H1 (cell line): ENCODE results near the gene CCDC127. TPM values are rescaled to one million over a fixed set of nuclear protein-coding genes. Genes with fewer than 3 reads are reported as not detected.
A peak's percentile ranks its signal among the peaks of the same experiment; 100 is the strongest.

ENCODE experiments used
- CTCF ChIA-PET: fragments of 300-600 bp; sonication (Branson Sonifier 250); formaldehyde crosslinking; loops from one replicate; lab custom pipeline; 2021; ENCODE audit not compliant: partially characterized antibody; lab: Charles Lee
- POLR2A ChIA-PET: fragments of 300-600 bp; sonication (Branson Sonifier 250); formaldehyde crosslinking; loops from one replicate; lab custom pipeline; 2021; ENCODE audit warnings: inconsistent platforms; ENCODE audit not compliant: partially characterized antibody; lab: Charles Lee
- DNase-seq, 2 experiments: peaks; one replicate each; pipeline versions ENCODE4 v3.0.0 to v3.0.0-alpha.2; 2010 to 2022; ENCODE audit warnings: low spot score in 2 of 2, low read depth in 1 of 2, mixed read lengths in 1 of 2
- FAIRE-seq: peaks from 2 replicates; lab custom pipeline; 2011; peaks lifted over from hg19 to GRCh38; lab: Jason Lieb, UNC
- H2AFZ ChIP-seq: 2 replicates; pipeline ENCODE4 v1.8.1; 2012; ENCODE audit warnings: low read length, inconsistent platforms
- H2AK5ac ChIP-seq: 2 replicates; pipeline ENCODE4 v1.6.1; 2013; ENCODE audit warnings: low read depth, low read length
- H2BK120ac ChIP-seq: replicated peaks from 2 replicates; pipeline ENCODE3; 2013; ENCODE audit warnings: low read depth, low read length, inconsistent platforms
- H2BK12ac ChIP-seq: 2 replicates; pipeline ENCODE4 v1.6.1; 2013; ENCODE audit warnings: low read depth, low read length
- H2BK15ac ChIP-seq: 2 replicates; pipeline ENCODE4 v1.6.1; 2013; ENCODE audit warnings: low read length
- H2BK20ac ChIP-seq: 2 replicates; pipeline ENCODE4 v1.6.1; 2013; ENCODE audit warnings: low read length
- H2BK5ac ChIP-seq: 2 replicates; pipeline ENCODE4 v1.6.1; 2013; ENCODE audit warnings: low read depth, low read length
- H3K14ac ChIP-seq: 2 replicates; pipeline ENCODE4 v1.6.1; 2013; ENCODE audit warnings: inconsistent platforms; ENCODE audit not compliant: insufficient read length
- H3K18ac ChIP-seq: 2 replicates; pipeline ENCODE4 v1.6.1; 2013; ENCODE audit warnings: low read length; ENCODE audit errors: extremely low read depth
- H3K23ac ChIP-seq: 2 replicates; pipeline ENCODE4 v1.6.1; 2013; ENCODE audit warnings: inconsistent platforms; ENCODE audit not compliant: insufficient read length
- H3K23me2 ChIP-seq: 2 replicates; pipeline ENCODE4 v1.6.1; 2013; ENCODE audit warnings: low read depth, low read length
- H3K27ac ChIP-seq: 2 replicates; pipeline ENCODE4 v1.6.1; 2011; ENCODE audit warnings: low read depth, low read length, inconsistent platforms
- H3K27me3 ChIP-seq, 4 experiments: replicated peaks in 1 of 4; 1 replicate in 1 of 4; 2 replicates in 3 of 4; pipeline versions ENCODE4 v1.6.1 to v1.8.1; 2011 to 2013; ENCODE audit warnings: low read length in 3 of 4, mild to moderate bottlenecking in 3 of 4, inconsistent platforms in 2 of 4, mixed read lengths in 2 of 4, moderate library complexity in 1 of 4; ENCODE audit not compliant: control insufficient read depth in 3 of 4, insufficient read depth in 3 of 4; ENCODE audit errors: extremely low read depth in 1 of 4
- H3K36me3 ChIP-seq, 4 experiments: 2 replicates each; pipeline versions ENCODE4 v1.6.1 to v1.8.1; 2011 to 2013; ENCODE audit warnings: mild to moderate bottlenecking in 4 of 4, low read length in 3 of 4, moderate library complexity in 2 of 4, control low read depth in 1 of 4, inconsistent platforms in 1 of 4; ENCODE audit not compliant: insufficient read depth in 4 of 4, control insufficient read depth in 2 of 4
- H3K4ac ChIP-seq: replicated peaks from 2 replicates; pipeline ENCODE3; 2013; ENCODE audit warnings: low read length, low read depth, mixed read lengths, inconsistent platforms; ENCODE audit not compliant: insufficient read length
- H3K4me1 ChIP-seq, 4 experiments: replicated peaks in 1 of 4; 1 replicate in 1 of 4; 2 replicates in 3 of 4; pipeline versions ENCODE4 v1.6.1 to v1.8.1; 2011 to 2013; ENCODE audit warnings: low read length in 3 of 4, inconsistent platforms in 2 of 4, mixed read lengths in 1 of 4; ENCODE audit not compliant: insufficient read depth in 4 of 4, control insufficient read depth in 3 of 4
- H3K4me2 ChIP-seq, 2 experiments: 2 replicates each; pipeline versions ENCODE4 v1.6.1 to v1.8.1; 2011 to 2013; ENCODE audit warnings: low read depth in 2 of 2, low read length in 2 of 2, control low read depth in 1 of 2, inconsistent platforms in 1 of 2, mild to moderate bottlenecking in 1 of 2; ENCODE audit not compliant: insufficient read depth in 1 of 2
- H3K4me3 ChIP-seq, 4 experiments: fragments of 200-600, 300-600 bp in 1 of 4; sonication (generic), shearing (Covaris generic), sonication (Bioruptor Twin) in 1 of 4; 2 replicates each; pipeline versions ENCODE4 v1.5.1 to v1.8.1; 2011 to 2016; ENCODE audit warnings: low read length in 4 of 4, low read depth in 3 of 4, control low read depth in 2 of 4, inconsistent platforms in 2 of 4, mild to moderate bottlenecking in 2 of 4, mixed read lengths in 1 of 4, moderate library complexity in 1 of 4; ENCODE audit not compliant: insufficient read depth in 2 of 4; ENCODE audit errors: extremely low read depth in 1 of 4
- H3K56ac ChIP-seq: replicated peaks from 2 replicates; pipeline ENCODE3; 2013; ENCODE audit warnings: low read depth, mild to moderate bottlenecking, mixed read lengths, low read length, inconsistent platforms; ENCODE audit not compliant: insufficient read length
- H3K79me1 ChIP-seq: 2 replicates; pipeline ENCODE4 v1.6.1; 2013; ENCODE audit warnings: low read depth, low read length, control low read depth
- H3K79me2 ChIP-seq, 2 experiments: 2 replicates each; pipeline versions ENCODE4 v1.6.1 to v1.8.1; 2012 to 2013; ENCODE audit warnings: low read length in 2 of 2, mild to moderate bottlenecking in 2 of 2, inconsistent platforms in 1 of 2; ENCODE audit not compliant: insufficient read depth in 2 of 2, control insufficient read depth in 1 of 2
- H3K9ac ChIP-seq, 4 experiments: replicated peaks in 1 of 4; 1 replicate in 1 of 4; 2 replicates in 3 of 4; pipeline versions ENCODE4 v1.6.1 to v1.8.1; 2011 to 2013; ENCODE audit warnings: low read depth in 3 of 4, low read length in 3 of 4, control low read depth in 2 of 4, mild to moderate bottlenecking in 2 of 4, moderate library complexity in 2 of 4, inconsistent platforms in 1 of 4; ENCODE audit errors: extremely low read depth in 1 of 4
- H3K9me3 ChIP-seq, 2 experiments: 2 replicates each; pipeline versions ENCODE4 v1.6.1 to v1.8.1; 2012 to 2013; ENCODE audit warnings: mild to moderate bottlenecking in 2 of 2, moderate library complexity in 2 of 2, control low read depth in 1 of 2, inconsistent platforms in 1 of 2, low read depth in 1 of 2, low read length in 1 of 2, mixed read lengths in 1 of 2; ENCODE audit not compliant: insufficient read depth in 2 of 2
- H4K20me1 ChIP-seq, 2 experiments: replicated peaks in 1 of 2; 2 replicates each; pipeline versions ENCODE3 to v1.8.1; 2011 to 2013; ENCODE audit warnings: inconsistent platforms in 2 of 2, low read length in 2 of 2, mild to moderate bottlenecking in 1 of 2; ENCODE audit not compliant: insufficient read depth in 2 of 2, control insufficient read depth in 1 of 2
- H4K5ac ChIP-seq: 2 replicates; pipeline ENCODE4 v1.6.1; 2013; ENCODE audit warnings: low read length, low read depth, mixed read lengths, inconsistent platforms; ENCODE audit not compliant: insufficient read length
- H4K8ac ChIP-seq: 2 replicates; pipeline ENCODE4 v1.8.0; 2013; ENCODE audit warnings: mild to moderate bottlenecking, moderate library complexity, low read length, inconsistent platforms; ENCODE audit not compliant: insufficient read depth; ENCODE audit errors: extremely low read depth
- H4K91ac ChIP-seq: replicated peaks from 2 replicates; pipeline ENCODE3; 2013; ENCODE audit warnings: low read length, mixed read lengths, inconsistent platforms; ENCODE audit not compliant: insufficient read length
- CBX5 ChIP-seq: fragments of 300-800, 300-1000 bp; sonication (generic); IDR thresholded peaks from 2 replicates; pipeline ENCODE4 v1.7.1; 2016; ENCODE audit warnings: antibody characterized with exemption, low read length, low read depth
- CHD1 ChIP-seq: IDR thresholded peaks from 2 replicates; pipeline ENCODE4 v1.6.1; 2012; ENCODE audit warnings: low read depth, low read length, improper control_type of control experiment
- CREB1 ChIP-seq: IDR thresholded peaks from 2 replicates; pipeline ENCODE4 v1.6.1; 2012; ENCODE audit warnings: inconsistent platforms
- CTBP2 ChIP-seq: IDR thresholded peaks from 2 replicates; pipeline ENCODE4 v1.7.0; 2011; ENCODE audit warnings: borderline replicate concordance, mild to moderate bottlenecking, moderate library complexity, mixed read lengths, low read length; ENCODE audit not compliant: insufficient read depth, insufficient read length
- JUND ChIP-seq: IDR thresholded peaks from 2 replicates; pipeline ENCODE4 v1.6.1; 2011; ENCODE audit warnings: mild to moderate bottlenecking, improper control_type of control experiment, low read length
- MAFK ChIP-seq: IDR thresholded peaks from 2 replicates; pipeline ENCODE4 v1.6.1; 2012; ENCODE audit warnings: low read depth, mild to moderate bottlenecking, improper control_type of control experiment, low read length
- NANOG ChIP-seq: IDR thresholded peaks from 2 replicates; pipeline ENCODE4 v1.6.1; 2011; ENCODE audit warnings: low read length, low read depth, mild to moderate bottlenecking, inconsistent platforms; ENCODE audit not compliant: insufficient read depth, poor library complexity, severe bottlenecking
- NRF1 ChIP-seq: IDR thresholded peaks from 2 replicates; pipeline ENCODE4 v1.6.1; 2011; ENCODE audit warnings: mild to moderate bottlenecking, low read depth, low read length, improper control_type of control experiment
- PHF8 ChIP-seq: fragments of 200-600 bp; sonication (generic); conservative IDR thresholded peaks from 2 replicates; pipeline ENCODE4 v1.7.1; 2012; ENCODE audit warnings: low read depth, mild to moderate bottlenecking, inconsistent platforms, low read length, moderate library complexity
- POU5F1 ChIP-seq: IDR thresholded peaks from 2 replicates; pipeline ENCODE4 v1.6.1; 2011; ENCODE audit warnings: low read depth, mild to moderate bottlenecking, low read length, moderate library complexity
- SIN3A ChIP-seq, 2 experiments: IDR thresholded peaks in 1 of 2; conservative IDR thresholded peaks in 1 of 2; 2 replicates each; pipeline ENCODE4 v1.6.1; 2011 to 2012; ENCODE audit warnings: low read length in 2 of 2, improper control_type of control experiment in 1 of 2, low read depth in 1 of 2, mild to moderate bottlenecking in 1 of 2
- SIX5 ChIP-seq: IDR thresholded peaks from 2 replicates; pipeline ENCODE4 v1.6.1; 2011; ENCODE audit warnings: mild to moderate bottlenecking, low read depth, low read length
- SP1 ChIP-seq: IDR thresholded peaks from 2 replicates; pipeline ENCODE4 v1.6.1; 2011; ENCODE audit warnings: low read depth, low read length
- SRF ChIP-seq: IDR thresholded peaks from 2 replicates; pipeline ENCODE4 v1.6.1; 2011; ENCODE audit warnings: mild to moderate bottlenecking, low read depth, low read length, moderate library complexity
- TEAD4 ChIP-seq: IDR thresholded peaks from 2 replicates; pipeline ENCODE4 v1.6.1; 2012; ENCODE audit warnings: low read depth, low read length, inconsistent platforms, mixed read lengths
- WGBS, 2 experiments: shearing (Covaris generic) in 1 of 2; methylation state at CpG; one replicate each; pipeline versions ENCODE4 v1.1.6 to v1.1.7; 2013 to 2015; ENCODE audit warnings: low lambda C conversion rate in 2 of 2, mixed read lengths in 2 of 2, inconsistent platforms in 1 of 2, low coverage in 1 of 2, missing lambda C conversion rate in 1 of 2; ENCODE audit not compliant: insufficient replicate concordance in 2 of 2, insufficient coverage in 1 of 2, insufficient read length in 1 of 2; ENCODE audit errors: extremely low coverage in 1 of 2, missing lambda C conversion rate in 1 of 2; 5-methylcytosine and 5-hydroxymethylcytosine counted together
- polyA plus RNA-seq, 7 experiments: library from polyadenylated mRNA; depleted of rRNA in 3 of 7; stranded (reverse) in 5 of 7; unstranded in 2 of 7; fragments of >200 nt in 5 of 7; fragments of 200-250 nt in 2 of 7; gene quantifications; 1 replicate in 5 of 7; 2 replicates in 1 of 7; 4 replicates in 1 of 7; pipeline versions ENCODE4 v1.2.1 to v1.2.3, GENCODE V29; 2011 to 2013; ENCODE audit warnings: missing spikeins in 2 of 7, mixed read lengths in 2 of 7
- total RNA-seq: library from RNA; stranded (reverse); fragmentation: NEBNext Ultra II Directional; extraction: Animal tissue kit (Norgen Biotek cat#: 25700); gene quantifications from 2 replicates; pipeline ENCODE4 v1.2.1, GENCODE V29; 2021

CCDC127 gene
- total and polyA plus RNA-seq, 2 of the 8 experiments (the other 6 are each of a cell fraction or from before 2014, with no cell fraction given) = 2.9 to 8.0 TPM

- Histone ChIP-seq H3K4me3 (no peak overlapping the region), H3K23me2 (no peaks in the 10 kb centered on the region), H3K79me1 (no peaks in the 10 kb centered on the region; the same call in 1 of the 2 replicates), H2BK12ac (no peak overlapping the region), H3K36me3 (no peaks in the 10 kb centered on the region), H2AFZ (no peak overlapping the region), H3K9me3 (no peaks in the 10 kb centered on the region), H3K56ac (no peak overlapping the region), H2BK5ac (no peak overlapping the region), H4K8ac (peak overlapping the region; percentile 65; the same call in 1 of the 2 replicates), H3K23ac (no peak overlapping the region), H2BK20ac (no peak overlapping the region), H4K5ac (no peak overlapping the region), H3K79me2 (no peaks in the 10 kb centered on the region), H3K27ac (no peak overlapping the region), H3K14ac (no peak overlapping the region), H3K4me1 (peaks cover 0 to 12% (median 9%) of the 10 kb centered on the region in 4 experiments; a peak in 5 of 7 replicates), H4K20me1 (peaks cover 3 to 12% of the 10 kb centered on the region in 2 experiments), H3K18ac (no peak overlapping the region), H2BK15ac (no peak overlapping the region), H3K27me3 (no peaks in the 10 kb centered on the region), H2AK5ac (no peak overlapping the region), H3K9ac (no peak overlapping the region), H3K4ac (no peak overlapping the region), H3K4me2 (no peak overlapping the region), H2BK120ac (no peak overlapping the region), H4K91ac (peak overlapping the region; percentile 6)
- DNase-seq (no peak), FAIRE-seq (no peak)
- no peak for TF ChIP-seq SP1
- TF ChIP-seq NRF1 = no peak
- TF ChIP-seq JUND = no peak
- TF ChIP-seq SIN3A (conservative IDR thresholded peaks at IDR 0.05 in 1 of 2, IDR thresholded peaks at IDR 0.05 in 1 of 2; ENCODE audit: low read depth in 1 of 2, low read length in 2 of 2) = no peak
- TF ChIP-seq POU5F1 = no peak
- TF ChIP-seq CBX5 = no peak
- TF ChIP-seq TEAD4 = no peak
- no peak for TF ChIP-seq CTBP2
- TF ChIP-seq MAFK = no peak
- TF ChIP-seq CREB1 = no peak
- no peak for TF ChIP-seq SRF
- TF ChIP-seq CHD1 = no peak
- TF ChIP-seq PHF8 = no peak
- no peak for TF ChIP-seq NANOG
- TF ChIP-seq SIX5 = no peak
- ChIA-PET POLR2A (interaction anchor here (2.0 to 3.1 kb wide), 2 partner anchors 13 to 28 kb away, joined by 5 to 11 read pairs; partner anchors contain the start of genes CCDC127 and SDHA), CTCF (interaction anchor here (0.6 to 2.0 kb wide), 8 partner anchors 11 to 151 kb away, joined by 3 to 12 read pairs (median 4); partner anchors contain the start of genes CCDC127, PDCD6 and SDHA)
- 81% methylated on average over 11 of the region's 11 CpGs; no CpG with 5 or more reads in 1 of the 2 experiments for WGBS, 2 experiments
Measured at GRCh38 chr5:189976-190365, 28.0 kb downstream of the CCDC127 start.
